HCT116 (cell line): ENCODE data around the gene SDC3. TPM values are rescaled to one million over a fixed set of nuclear protein-coding genes. Genes with fewer than 3 reads are reported as not detected.

Source experiments
- ATAC-seq: fragments of 200-7000 bp; cut with Tn5 transposase; 2 replicates; pipeline ENCODE4 v1.9.1; 2020; ENCODE audit warnings: mild to moderate bottlenecking, moderate library complexity
- BruUV-seq: library from RNA; stranded (reverse); fragments of 400-500 nt; replicated peaks from 2 replicates; lab custom pipeline; 2021; lab: Mats Ljungman, UMichigan
- CTCF ChIA-PET: fragments of 300-600 bp; sonication (Branson Sonifier 250); formaldehyde crosslinking; loops from one replicate; lab custom pipeline; 2021; ENCODE audit warnings: antibody characterized with exemption; lab: Charles Lee
- POLR2A ChIA-PET: fragments of 300-600, 350-600 bp; sonication (Branson Sonifier 250); formaldehyde crosslinking; loops from one replicate; lab custom pipeline; 2021; ENCODE audit warnings: antibody characterized with exemption; lab: Charles Lee
- RAD21 ChIA-PET, 2 experiments: fragments of 300-600 bp; sonication (Branson Sonifier 250); formaldehyde crosslinking; loops; one replicate each; lab custom pipeline; 2023; ENCODE audit warnings: low total read pairs in 2 of 2; ENCODE audit not compliant: uncharacterized antibody in 2 of 2, unreplicated experiment in 2 of 2, low non-redundant PET in 1 of 2; lab: Charles Lee
- DNase-seq: peaks from one replicate; pipeline ENCODE4 v3.0.0-alpha.2; 2010; ENCODE audit warnings: low read depth, low spot score
- H2AFZ ChIP-seq: fragments of 200-600 bp; shearing (Covaris generic), sonication (generic); 2 replicates; pipeline ENCODE4 v1.6.1; 2017; ENCODE audit warnings: low read depth, mixed run types, mixed read lengths, antibody characterized with exemption, low read length; ENCODE audit not compliant: poor library complexity, severe bottlenecking
- H3K27ac ChIP-seq: 2 replicates; pipeline ENCODE4 v1.5.1; 2012; ENCODE audit warnings: low read depth, low read length
- H3K27me3 ChIP-seq: fragments of 200-600 bp; sonication (generic); 2 replicates; pipeline ENCODE4 v1.6.1; 2016; ENCODE audit warnings: mixed run types, low read length, mixed read lengths; ENCODE audit not compliant: insufficient read depth
- H3K36me3 ChIP-seq, 2 experiments: fragments of 200-500 bp in 1 of 2; fragments of 200-600 bp in 1 of 2; sonication (Bioruptor generic) in 1 of 2; sonication (generic) in 1 of 2; 2 replicates each; pipeline versions ENCODE4 v1.5.1 to v1.6.1; 2014 to 2016; ENCODE audit warnings: low read length in 2 of 2, inconsistent platforms in 1 of 2, mixed read lengths in 1 of 2, mixed run types in 1 of 2; ENCODE audit not compliant: insufficient read depth in 2 of 2, control insufficient read depth in 1 of 2
- H3K4me1 ChIP-seq, 2 experiments: fragments of 200-600 bp in 1 of 2; sonication (generic) in 1 of 2; 2 replicates each; pipeline versions ENCODE4 v1.5.1 to v1.6.1; 2012 to 2017; ENCODE audit warnings: low read length in 2 of 2, inconsistent platforms in 1 of 2, mild to moderate bottlenecking in 1 of 2, mixed read lengths in 1 of 2, mixed run types in 1 of 2, moderate library complexity in 1 of 2; ENCODE audit not compliant: insufficient read depth in 2 of 2, control insufficient read depth in 1 of 2
- H3K4me2 ChIP-seq: fragments of 200-600 bp; sonication (generic); 2 replicates; pipeline ENCODE4 v1.6.1; 2017; ENCODE audit warnings: mixed run types, low read length, mixed read lengths
- H3K4me3 ChIP-seq, 2 experiments: fragments of 200-600 bp in 1 of 2; sonication (generic) in 1 of 2; replicated peaks in 1 of 2; 2 replicates each; pipeline ENCODE4 v1.5.1; 2011 to 2016; ENCODE audit warnings: low read length in 2 of 2, control low read depth in 1 of 2, low read depth in 1 of 2, mild to moderate bottlenecking in 1 of 2, mixed read lengths in 1 of 2, mixed run types in 1 of 2
- H3K79me2 ChIP-seq: fragments of 200-600 bp; sonication (generic); 2 replicates; pipeline ENCODE4 v1.6.1; 2017; ENCODE audit warnings: mild to moderate bottlenecking, mixed run types, low read length, moderate library complexity, mixed read lengths; ENCODE audit not compliant: insufficient read depth
- H3K9ac ChIP-seq: fragments of 200-600 bp; sonication (generic); 2 replicates; pipeline ENCODE4 v1.6.1; 2016; ENCODE audit warnings: low read length, mixed read lengths
- H3K9me2 ChIP-seq: fragments of 200-600 bp; sonication (generic), shearing (Covaris generic); 2 replicates; pipeline ENCODE4 v1.6.1; 2017; ENCODE audit warnings: mixed run types, mild to moderate bottlenecking, moderate library complexity; ENCODE audit not compliant: insufficient read depth
- H3K9me3 ChIP-seq, 2 experiments: fragments of 200-500 bp in 1 of 2; fragments of 200-600 bp in 1 of 2; sonication (Bioruptor generic) in 1 of 2; sonication (generic) in 1 of 2; 2 replicates each; pipeline ENCODE4 v1.6.1; 2014 to 2017; ENCODE audit warnings: low read length in 2 of 2, mixed read lengths in 2 of 2, inconsistent platforms in 1 of 2, low read depth in 1 of 2, mild to moderate bottlenecking in 1 of 2, mixed run types in 1 of 2, moderate library complexity in 1 of 2; ENCODE audit not compliant: control insufficient read depth in 1 of 2, insufficient read depth in 1 of 2
- H4K20me1 ChIP-seq: fragments of 200-600 bp; sonication (generic), shearing (Covaris generic); 2 replicates; pipeline ENCODE4 v1.6.1; 2017; ENCODE audit warnings: mixed run types, mild to moderate bottlenecking, moderate library complexity; ENCODE audit not compliant: insufficient read depth
- CBX3 ChIP-seq: IDR thresholded peaks from 2 replicates; pipeline ENCODE4 v1.6.1; 2012; ENCODE audit warnings: low read depth
- CEBPB ChIP-seq: IDR thresholded peaks from 2 replicates; pipeline ENCODE4 v1.6.1; 2012; ENCODE audit warnings: low read depth
- CTCF ChIP-seq, 3 experiments: fragments of 200-600 bp in 1 of 3; sonication (generic) in 1 of 3; IDR thresholded peaks in 2 of 3; conservative IDR thresholded peaks in 1 of 3; 2 replicates each; pipeline ENCODE4 v1.5.1; 2012 to 2017; ENCODE audit warnings: low read depth in 2 of 3, low read length in 2 of 3, antibody characterized with exemption in 1 of 3, borderline replicate concordance in 1 of 3, control low read depth in 1 of 3, mild to moderate bottlenecking in 1 of 3, mixed read lengths in 1 of 3, mixed run types in 1 of 3, moderate library complexity in 1 of 3; ENCODE audit not compliant: insufficient read depth in 1 of 3
- EGR1 ChIP-seq: IDR thresholded peaks from 2 replicates; pipeline ENCODE4 v1.6.1; 2012; ENCODE audit warnings: low read depth
- ELF1 ChIP-seq: IDR thresholded peaks from 2 replicates; pipeline ENCODE4 v1.6.1; 2012; ENCODE audit warnings: low read depth, borderline replicate concordance
- EZH2 ChIP-seq: fragments of 200-600 bp; sonication (generic); IDR thresholded peaks from 2 replicates; pipeline ENCODE4 v1.6.1; 2017; ENCODE audit warnings: antibody characterized with exemption, mixed run types
- EZH2phosphoT487 ChIP-seq: fragments of 200-600 bp; IDR thresholded peaks from 2 replicates; pipeline ENCODE4 v1.6.1; 2018; ENCODE audit warnings: antibody characterized with exemption, borderline replicate concordance
- FOSL1 ChIP-seq: IDR thresholded peaks from 2 replicates; pipeline ENCODE4 v1.6.1; 2012; ENCODE audit warnings: low read depth
- MAX ChIP-seq: IDR thresholded peaks from 2 replicates; pipeline ENCODE4 v1.6.1; 2012
- POLR2A ChIP-seq: IDR thresholded peaks from 2 replicates; pipeline ENCODE4 v1.7.0; 2011; ENCODE audit warnings: borderline replicate concordance; ENCODE audit not compliant: insufficient read depth, insufficient read length; ENCODE audit errors: extremely low read depth
- RAD21 ChIP-seq: IDR thresholded peaks from 2 replicates; pipeline ENCODE4 v1.6.1; 2012; ENCODE audit warnings: low read depth, mild to moderate bottlenecking
- REST ChIP-seq: IDR thresholded peaks from 2 replicates; pipeline ENCODE4 v1.6.1; 2012; ENCODE audit warnings: low read depth
- SIN3A ChIP-seq: IDR thresholded peaks from 2 replicates; pipeline ENCODE4 v1.6.1; 2012; ENCODE audit warnings: low read depth
- SP1 ChIP-seq: IDR thresholded peaks from 2 replicates; pipeline ENCODE4 v1.6.1; 2012; ENCODE audit warnings: low read depth
- SRF ChIP-seq: IDR thresholded peaks from 2 replicates; pipeline ENCODE4 v1.6.1; 2012; ENCODE audit warnings: low read depth
- TCF7L2 ChIP-seq: IDR thresholded peaks from 2 replicates; pipeline ENCODE4 v1.7.0; 2011; ENCODE audit warnings: borderline replicate concordance, inconsistent platforms; ENCODE audit not compliant: insufficient read depth, insufficient read length; ENCODE audit errors: extremely low read depth
- ZNF274 ChIP-seq: fragments of 200-500 bp; sonication (Bioruptor generic); IDR thresholded peaks from 2 replicates; pipeline ENCODE4 v1.6.1; 2014; ENCODE audit warnings: mild to moderate bottlenecking, low read depth, low read length, inconsistent platforms
- intact Hi-C: fragments of 100-400 bp; cut with micrococcal nuclease; formaldehyde crosslinking; loops from 2 replicates; pipeline ENCODE4 v1.10.0; 2022
- total RNA-seq: library from RNA; stranded (reverse); gene quantifications from one replicate; pipeline ENCODE4 v1.2.1, GENCODE V29; 2021; ENCODE audit not compliant: unreplicated experiment
- TF ChIP-seq, protein P1 (sequence below): IDR thresholded peaks from 2 replicates; pipeline ENCODE4 v1.6.1; 2011; ENCODE audit warnings: mild to moderate bottlenecking, low read length, moderate library complexity; ENCODE audit not compliant: insufficient replicate concordance; ENCODE audit errors: extremely low read depth
- TF ChIP-seq, protein P2 (sequence below): IDR thresholded peaks from 2 replicates; pipeline ENCODE4 v1.6.1; 2012

Gene SDC3
- total RNA-seq, 1 experiment from 2014 or later, result 40.1 TPM

DNA sequence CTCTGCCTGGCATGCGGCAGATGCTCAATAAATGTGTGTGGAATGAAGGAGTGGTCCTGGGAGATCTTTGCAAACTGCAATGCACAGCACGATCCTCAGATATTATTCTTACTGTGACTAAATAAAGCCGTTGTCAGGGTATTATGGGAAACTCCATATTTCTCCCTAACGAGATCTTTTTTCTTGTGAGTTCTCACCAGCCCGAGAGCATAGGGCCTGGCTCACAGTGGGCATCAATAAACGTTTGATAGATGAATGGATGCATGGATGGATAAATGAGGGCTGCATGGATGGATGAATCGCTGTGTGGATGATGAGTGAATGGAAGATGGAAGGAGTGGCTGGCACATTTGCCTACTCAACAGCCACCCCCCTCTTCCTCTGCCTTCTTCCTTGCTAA lies 69.6 kb downstream of the SDC3 start:
- H3K9me2 ChIP-seq, result no peaks in the 10 kb centered on the region
- intact Hi-C loops, result no loop called here
- DNase-seq (no peak), ATAC-seq (no peak)
- peaks cover 10% of the 10 kb centered on the region; the same call in 1 of the 2 replicates for H3K27me3 ChIP-seq
- no peaks in the 10 kb centered on the region for H3K36me3 ChIP-seq
- H4K20me1 ChIP-seq, result no peaks in the 10 kb centered on the region
- ChIA-PET CTCF (no interaction called here), POLR2A (no interaction called here), RAD21 (no interaction called here)
- H3K4me2 ChIP-seq, result no peak overlapping the region
- H3K27ac ChIP-seq, result no peak overlapping the region
- no peak overlapping the region for H2AFZ ChIP-seq
- H3K79me2 ChIP-seq, result no peaks in the 10 kb centered on the region
- no peak for TF ChIP-seq ELF1
- TF ChIP-seq SP1, result no peak
- TF ChIP-seq MAX, result no peak
- TF ChIP-seq, protein P1, sequence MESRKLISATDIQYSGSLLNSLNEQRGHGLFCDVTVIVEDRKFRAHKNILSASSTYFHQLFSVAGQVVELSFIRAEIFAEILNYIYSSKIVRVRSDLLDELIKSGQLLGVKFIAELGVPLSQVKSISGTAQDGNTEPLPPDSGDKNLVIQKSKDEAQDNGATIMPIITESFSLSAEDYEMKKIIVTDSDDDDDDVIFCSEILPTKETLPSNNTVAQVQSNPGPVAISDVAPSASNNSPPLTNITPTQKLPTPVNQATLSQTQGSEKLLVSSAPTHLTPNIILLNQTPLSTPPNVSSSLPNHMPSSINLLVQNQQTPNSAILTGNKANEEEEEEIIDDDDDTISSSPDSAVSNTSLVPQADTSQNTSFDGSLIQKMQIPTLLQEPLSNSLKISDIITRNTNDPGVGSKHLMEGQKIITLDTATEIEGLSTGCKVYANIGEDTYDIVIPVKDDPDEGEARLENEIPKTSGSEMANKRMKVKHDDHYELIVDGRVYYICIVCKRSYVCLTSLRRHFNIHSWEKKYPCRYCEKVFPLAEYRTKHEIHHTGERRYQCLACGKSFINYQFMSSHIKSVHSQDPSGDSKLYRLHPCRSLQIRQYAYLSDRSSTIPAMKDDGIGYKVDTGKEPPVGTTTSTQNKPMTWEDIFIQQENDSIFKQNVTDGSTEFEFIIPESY, result no peak
- no peak for TF ChIP-seq EZH2
- no peak for TF ChIP-seq CEBPB
- TF ChIP-seq CBX3, result no peak
- no peak for TF ChIP-seq SIN3A
- TF ChIP-seq FOSL1, result no peak
- TF ChIP-seq SRF, result no peak
- no peak for TF ChIP-seq REST
- no peak for TF ChIP-seq TCF7L2
- no peak for TF ChIP-seq POLR2A
- no peak for TF ChIP-seq ZNF274
- TF ChIP-seq RAD21, result no peak
- TF ChIP-seq, protein P2, sequence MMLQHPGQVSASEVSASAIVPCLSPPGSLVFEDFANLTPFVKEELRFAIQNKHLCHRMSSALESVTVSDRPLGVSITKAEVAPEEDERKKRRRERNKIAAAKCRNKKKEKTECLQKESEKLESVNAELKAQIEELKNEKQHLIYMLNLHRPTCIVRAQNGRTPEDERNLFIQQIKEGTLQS, result no peak
- no peak for TF ChIP-seq EZH2phosphoT487
- no peak for TF ChIP-seq CTCF (IDR thresholded peaks at IDR 0.05 in 2 of 3, conservative IDR thresholded peaks at IDR 0.05 in 1 of 3; ENCODE audit: borderline replicate concordance in 1 of 3, insufficient read depth in 1 of 3, low read depth in 2 of 3, low read length in 2 of 3)
- TF ChIP-seq EGR1, result no peak
- no peaks in the 10 kb centered on the region for H3K4me1 ChIP-seq
- H3K9ac ChIP-seq, result no peak overlapping the region
- H3K9me3 ChIP-seq, result no peaks in the 10 kb centered on the region
- H3K4me3 ChIP-seq, result no peak overlapping the region
- BruUV-seq, result no TSS peak
